ENCODE data around the gene TMEM221.

GRCh38 chr19:17486545-17487240, 38.2 kb upstream of the TMEM221 start:
- TF ChIP-seq EZH2 (IDR thresholded peaks at IDR 0.05; ENCODE audit: insufficient read depth, poor library complexity, severe bottlenecking) (no peak), EZH2phosphoT487 (IDR thresholded peaks at IDR 0.05; ENCODE audit: insufficient read depth, low read depth) (no peak)

All from GM23248 (cell line).